Right cardiac atrium (tissue), 5 donors: ENCODE measurements around the gene TSPAN14. TPM values are rescaled to one million over a fixed set of nuclear protein-coding genes. Genes with fewer than 3 reads are reported as not detected.
"Not testable (repeated sequence)": the region's sequence is repeated elsewhere in the genome, so short reads cannot be mapped to it uniquely, and the experiment has no call there.

Experiments
- ATAC-seq, 2 donors: fragments of 200-7000 bp; cut with Tn5 transposase; one replicate each; pipeline versions ENCODE4 v1.8.0 to v1.9.1; 2020; ENCODE audit warnings: moderate library complexity in 2 of 2, mild to moderate bottlenecking in 1 of 2
- DNase-seq, 3 donors: peaks; one replicate each; pipeline ENCODE4 v3.0.0-alpha.2; 2020
- H3K27ac ChIP-seq: one replicate; pipeline ENCODE4 v1.5.1; 2013; ENCODE audit warnings: mild to moderate bottlenecking, low read length, control low read depth, moderate library complexity
- H3K27me3 ChIP-seq: one replicate; pipeline ENCODE4 v1.6.1; 2013; ENCODE audit not compliant: control insufficient read depth, insufficient read depth
- H3K4me1 ChIP-seq: one replicate; pipeline ENCODE4 v1.6.1; 2013; ENCODE audit warnings: low read length; ENCODE audit not compliant: control insufficient read depth, insufficient read depth
- H3K4me3 ChIP-seq: one replicate; pipeline ENCODE4 v1.5.1; 2013; ENCODE audit warnings: low read length, control low read depth
- H3K9me3 ChIP-seq: one replicate; pipeline ENCODE4 v1.6.1; 2013; ENCODE audit warnings: low read length; ENCODE audit not compliant: control insufficient read depth
- WGBS: extraction: QIAGEN DNeasy Blood & Tissue Kit; methylation state at CpG from one replicate; pipeline ENCODE4 v1.1.7; 2013; 5-methylcytosine and 5-hydroxymethylcytosine counted together
- intact Hi-C, 4 donors: fragments of 100-400 bp; cut with DNase I; formaldehyde crosslinking; loops; one replicate each; pipeline versions ENCODE4 v1.11.0 to v1.14.0; 2022 to 2023
- polyA plus RNA-seq: library from polyadenylated mRNA; stranded (reverse); fragments of 200-250 nt; gene quantifications from one replicate; pipeline ENCODE4 v1.2.3, GENCODE V29; 2013
- total RNA-seq, 4 donors: library from RNA; stranded (reverse); fragmentation: NEBNext Ultra II Directional; extraction: Animal tissue kit (Norgen Biotek cat#: 25700); gene quantifications; one replicate each; pipeline ENCODE4 v1.2.1, GENCODE V29; 2021
- donor health status: healthy with polysubstance abuse.
- donor health status: DM: no; HTN: yes; CAD: no.
- donor health status: DM: no; HTN: no; CAD: no.
- donor health status: DM: no; HTN: yes; CAD: no; lungs with severe emphysema.
- donor health status: DM: yes; HTN: yes; CAD: no.

The TSPAN14 gene
- total and polyA plus RNA-seq, 5 donors: 24.4 to 44.1 (median 29.1) TPM

GRCh38 chr10:80411681-80412220, 42.4 kb upstream of the TSPAN14 start:
- H3K4me3 ChIP-seq: no peak overlapping the region
- intact Hi-C loops: no loop called here
- H3K27ac ChIP-seq: peak overlapping the region; percentile 65
- no peaks in the 10 kb centered on the region for H3K9me3 ChIP-seq
- ATAC-seq: no peak
- H3K27me3 ChIP-seq: no peaks in the 10 kb centered on the region
- 90% methylated on average over 1 of the region's 1 CpG for WGBS
- DNase-seq: no peak
- H3K4me1 ChIP-seq: peaks cover 31% of the 10 kb centered on the region

- H3K27ac ChIP-seq: no peak overlapping the region
- WGBS: 79% methylated on average over 5 of the region's 5 CpGs
Measured at GRCh38 chr10:80412486-80412885, 41.6 kb upstream of the TSPAN14 start.

GRCh38 chr10:80413271-80413996, 40.7 kb upstream of the TSPAN14 start:
- 60% methylated on average over 12 of the region's 12 CpGs for WGBS
- peak; percentile 10 to 27 for ATAC-seq
- no peaks in the 10 kb centered on the region for H3K27me3 ChIP-seq
- no peaks in the 10 kb centered on the region for H3K9me3 ChIP-seq
- no peak overlapping the region for H3K4me3 ChIP-seq
- DNase-seq: peak; percentile 54 to 64 (median 57)
- peak overlapping the region; percentile 48 for H3K27ac ChIP-seq
- intact Hi-C loops: no loop called here
- H3K4me1 ChIP-seq: peaks cover 30% of the 10 kb centered on the region

More at GRCh38 chr10:80412486-80412885, 41.6 kb upstream of the TSPAN14 start:
- intact Hi-C loops: no loop called here
- ATAC-seq (no peak), DNase-seq (no peak)
- no peaks in the 10 kb centered on the region for H3K27me3 ChIP-seq
- H3K4me1 ChIP-seq: peaks cover 30% of the 10 kb centered on the region
- no peaks in the 10 kb centered on the region for H3K9me3 ChIP-seq
- no peak overlapping the region for H3K4me3 ChIP-seq

- no peak for DNase-seq
- peaks cover 30% of the 10 kb centered on the region for H3K4me1 ChIP-seq
- 70% methylated on average over 7 of the region's 7 CpGs for WGBS
- H3K27me3 ChIP-seq: no peaks in the 10 kb centered on the region
- peak overlapping the region; percentile 66 for H3K27ac ChIP-seq
- ATAC-seq: no peak
- no peak overlapping the region for H3K4me3 ChIP-seq
- intact Hi-C loops: no loop called here
- H3K9me3 ChIP-seq: no peaks in the 10 kb centered on the region
Measured at GRCh38 chr10:80414142-80414895, 39.8 kb upstream of the TSPAN14 start.

- Histone ChIP-seq H3K9me3 (no peaks in the 10 kb centered on the region), H3K27ac (peak overlapping the region; percentile 85), H3K4me1 (peaks cover 31% of the 10 kb centered on the region), H3K4me3 (no peak overlapping the region), H3K27me3 (no peaks in the 10 kb centered on the region)
- DNase-seq (no peak), ATAC-seq (peak in 1 of 2 donors; percentile 2)
- 69% methylated on average over 3 of the region's 3 CpGs for WGBS
- intact Hi-C loops: no loop called here
Measured at GRCh38 chr10:80415734-80416478, 38.2 kb upstream of the TSPAN14 start.

- WGBS: 46% methylated on average over 15 of the region's 15 CpGs
- Histone ChIP-seq H3K4me1 (peaks cover 24% of the 10 kb centered on the region), H3K9me3 (no peaks in the 10 kb centered on the region), H3K27me3 (no peaks in the 10 kb centered on the region), H3K4me3 (no peak overlapping the region), H3K27ac (peak overlapping the region; percentile 85)
- peak; percentile 85 to 90 for ATAC-seq
- peak; percentile 65 to 90 (median 87) for DNase-seq
- intact Hi-C loops: no loop called here
Measured at GRCh38 chr10:80416479-80417098, 37.5 kb upstream of the TSPAN14 start.

GRCh38 chr10:80417256-80417655, 36.9 kb upstream of the TSPAN14 start:
- peaks cover 24% of the 10 kb centered on the region for H3K4me1 ChIP-seq
- H3K9me3 ChIP-seq, H3K4me3 ChIP-seq, DNase-seq, H3K27ac ChIP-seq, H3K27me3 ChIP-seq, ATAC-seq, intact Hi-C loops: not testable (repeated sequence)
- WGBS: 84% methylated on average over 6 of the region's 6 CpGs

GRCh38 chr10:80421050-80421706, 32.9 kb upstream of the TSPAN14 start:
- peaks cover 5% of the 10 kb centered on the region for H3K4me1 ChIP-seq
- intact Hi-C loops: no loop called here

GRCh38 chr10:80421707-80422536, 32.2 kb upstream of the TSPAN14 start:
- intact Hi-C loops: no loop called here
- ATAC-seq: no peak
- DNase-seq: no peak
- Histone ChIP-seq H3K27ac (no peak overlapping the region), H3K27me3 (no peaks in the 10 kb centered on the region), H3K4me3 (no peak overlapping the region), H3K4me1 (peaks cover 4% of the 10 kb centered on the region), H3K9me3 (no peaks in the 10 kb centered on the region)
- WGBS: 82% methylated on average over 8 of the region's 8 CpGs

More at GRCh38 chr10:80421050-80421706, 32.9 kb upstream of the TSPAN14 start:
- no peaks in the 10 kb centered on the region for H3K9me3 ChIP-seq
- H3K27ac ChIP-seq: no peak overlapping the region
- no peaks in the 10 kb centered on the region for H3K27me3 ChIP-seq
- DNase-seq (no peak), ATAC-seq (no peak)
- WGBS: 85% methylated on average over 5 of the region's 5 CpGs
- H3K4me3 ChIP-seq: no peak overlapping the region
